C4-2B (cell line): Measurements from ENCODE around the gene ZNF585A.
A peak's percentile ranks its signal among the peaks of the same experiment; 100 is the strongest.
"Not testable (repeated sequence)": the region's sequence is repeated elsewhere in the genome, so short reads cannot be mapped to it uniquely, and the experiment has no call there.

Experiments used
- H3K27ac ChIP-seq: fragments of 450-650 bp; 2 replicates; pipeline ENCODE4 v1.5.1; 2017
- CTCF ChIP-seq: fragments of 450-650 bp; conservative IDR thresholded peaks from 2 replicates; pipeline ENCODE4 v1.5.1; 2017; ENCODE audit warnings: mild to moderate bottlenecking
- ZFX ChIP-seq: fragments of 450-650 bp; IDR thresholded peaks from 2 replicates; pipeline ENCODE4 v1.6.1; 2017

Gene ZNF585A

GRCh38 chr19:37165635-37166034 is 6.9 kb downstream of the ZNF585A start:
- H3K27ac ChIP-seq = no peak overlapping the region
- TF ChIP-seq ZFX = no peak
- TF ChIP-seq CTCF = no peak

- no peak overlapping the region for H3K27ac ChIP-seq
- TF ChIP-seq ZFX = no peak
- no peak for TF ChIP-seq CTCF
These were observed 12.3 kb downstream of the ZNF585A start for GRCh38 chr19:37160153-37160552.

- TF ChIP-seq ZFX (no peak), CTCF (no peak)
These were observed 24.3 kb downstream of the ZNF585A start for GRCh38 chr19:37148214-37148613.

GRCh38 chr19:37136111-37136510 is 36.4 kb downstream of the ZNF585A start:
- TF ChIP-seq CTCF = no peak
- H3K27ac ChIP-seq = no peak overlapping the region

More at GRCh38 chr19:37148214-37148613, 24.3 kb downstream of the ZNF585A start:
- no peak overlapping the region for H3K27ac ChIP-seq

GRCh38 chr19:37128821-37129177 is 43.7 kb downstream of the ZNF585A start:
- TF ChIP-seq CTCF = no peak
- no peak for TF ChIP-seq ZFX
- H3K27ac ChIP-seq = no peak overlapping the region

- no peak overlapping the region for H3K27ac ChIP-seq
- TF ChIP-seq CTCF = no peak
- TF ChIP-seq ZFX = no peak
These were observed 44.3 kb downstream of the ZNF585A start for GRCh38 chr19:37127999-37128820.

- H3K27ac ChIP-seq = not testable (repeated sequence)
These were observed 50.4 kb downstream of the ZNF585A start for GRCh38 chr19:37122093-37122492.

- H3K27ac ChIP-seq = no peak overlapping the region
- peak; percentile 44 for TF ChIP-seq CTCF
- TF ChIP-seq ZFX = no peak
These were observed 58.5 kb downstream of the ZNF585A start for GRCh38 chr19:37114001-37114400.
